Trophoblast cell (in vitro differentiated cells and primary cell): ENCODE measurements around the gene WRNIP1.
A peak's percentile ranks its signal among the peaks of the same experiment; 100 is the strongest.
"Not testable (repeated sequence)": the region's sequence is repeated elsewhere in the genome, so short reads cannot be mapped to it uniquely, and the experiment has no call there.

Experiments
- DNase-seq, 2 donors: peaks; one replicate each; pipeline ENCODE4 v3.0.0-alpha.2; 2016
- H2AFZ ChIP-seq: 2 replicates; pipeline ENCODE4 v1.6.1; 2013; ENCODE audit warnings: low read length, moderate library complexity, mild to moderate bottlenecking; ENCODE audit not compliant: insufficient read depth, poor library complexity
- H2AK5ac ChIP-seq: 2 replicates; pipeline ENCODE4 v1.6.1; 2013; ENCODE audit warnings: mild to moderate bottlenecking, low read length
- H2BK120ac ChIP-seq: 2 replicates; pipeline ENCODE4 v1.6.1; 2013; ENCODE audit warnings: low read length, mild to moderate bottlenecking, moderate library complexity; ENCODE audit not compliant: insufficient read depth, poor library complexity
- H2BK12ac ChIP-seq: 2 replicates; pipeline ENCODE4 v1.6.1; 2013; ENCODE audit warnings: mild to moderate bottlenecking, low read length, moderate library complexity
- H2BK5ac ChIP-seq: 2 replicates; pipeline ENCODE4 v1.6.1; 2013; ENCODE audit warnings: low read length, low read depth, moderate library complexity, mild to moderate bottlenecking; ENCODE audit not compliant: poor library complexity
- H3K14ac ChIP-seq: 2 replicates; pipeline ENCODE4 v1.6.1; 2013; ENCODE audit warnings: mild to moderate bottlenecking, low read length
- H3K18ac ChIP-seq: 2 replicates; pipeline ENCODE4 v1.6.1; 2013; ENCODE audit warnings: mild to moderate bottlenecking, low read length
- H3K23ac ChIP-seq: 2 replicates; pipeline ENCODE4 v1.6.1; 2013; ENCODE audit warnings: low read length
- H3K27ac ChIP-seq: 2 replicates; pipeline ENCODE4 v1.5.1; 2013; ENCODE audit warnings: low read depth, mild to moderate bottlenecking, inconsistent platforms, low read length, moderate library complexity
- H3K27me3 ChIP-seq: 2 replicates; pipeline ENCODE4 v1.6.1; 2013; ENCODE audit warnings: inconsistent platforms, mild to moderate bottlenecking, low read length, moderate library complexity; ENCODE audit not compliant: insufficient read depth
- H3K36me3 ChIP-seq, 2 experiments: 1 replicate in 1 of 2; 2 replicates in 1 of 2; pipeline ENCODE4 v1.6.1; 2013; ENCODE audit warnings: low read length in 2 of 2, mild to moderate bottlenecking in 2 of 2, moderate library complexity in 1 of 2; ENCODE audit not compliant: insufficient read depth in 2 of 2, control insufficient read depth in 1 of 2
- H3K4ac ChIP-seq: 2 replicates; pipeline ENCODE4 v1.6.1; 2013; ENCODE audit warnings: low read depth, mild to moderate bottlenecking, low read length, moderate library complexity
- H3K4me1 ChIP-seq, 2 experiments: 1 replicate in 1 of 2; 2 replicates in 1 of 2; pipeline ENCODE4 v1.6.1; 2013; ENCODE audit warnings: low read length in 2 of 2, mild to moderate bottlenecking in 2 of 2, moderate library complexity in 1 of 2; ENCODE audit not compliant: insufficient read depth in 2 of 2, control insufficient read depth in 1 of 2
- H3K4me2 ChIP-seq: 2 replicates; pipeline ENCODE4 v1.6.1; 2013; ENCODE audit warnings: inconsistent platforms, mild to moderate bottlenecking, low read length, moderate library complexity
- H3K4me3 ChIP-seq: 2 replicates; pipeline ENCODE4 v1.5.1; 2013; ENCODE audit warnings: mild to moderate bottlenecking, low read depth, low read length, inconsistent platforms
- H3K79me1 ChIP-seq: one replicate; pipeline ENCODE4 v1.6.1; 2013; ENCODE audit warnings: low read length
- H3K79me2 ChIP-seq: 2 replicates; pipeline ENCODE4 v1.6.1; 2013; ENCODE audit warnings: low read length, mild to moderate bottlenecking; ENCODE audit not compliant: control insufficient read depth, insufficient read depth, poor library complexity
- H3K9ac ChIP-seq: 2 replicates; pipeline ENCODE4 v1.6.1; 2013; ENCODE audit warnings: mild to moderate bottlenecking, low read length
- H3K9me3 ChIP-seq: 2 replicates; pipeline ENCODE4 v1.6.1; 2013; ENCODE audit warnings: low read depth, mild to moderate bottlenecking, control low read depth, inconsistent platforms, low read length; ENCODE audit not compliant: insufficient read depth
- H4K12ac ChIP-seq: 2 replicates; pipeline ENCODE4 v1.6.1; 2013; ENCODE audit warnings: low read depth, mild to moderate bottlenecking, low read length, moderate library complexity
- H4K8ac ChIP-seq: 2 replicates; pipeline ENCODE4 v1.6.1; 2013; ENCODE audit warnings: low read depth, mild to moderate bottlenecking, low read length, moderate library complexity
- H4K91ac ChIP-seq: one replicate; pipeline ENCODE4 v1.6.1; 2013; ENCODE audit warnings: low read depth, mild to moderate bottlenecking, low read length, moderate library complexity
- WGBS: extraction: QIAGEN DNeasy Blood & Tissue Kit; methylation state at CpG from one replicate; pipeline ENCODE4 v1.1.7; 2013; ENCODE audit warnings: missing lambda C conversion rate; ENCODE audit not compliant: insufficient read length, insufficient coverage; ENCODE audit errors: extremely low coverage; 5-methylcytosine and 5-hydroxymethylcytosine counted together

The WRNIP1 gene

GRCh38 chr6:2800552-2801316, 35.5 kb downstream of the WRNIP1 start:
- no peak overlapping the region for H2AK5ac ChIP-seq
- no peak overlapping the region for H3K18ac ChIP-seq
- no peak overlapping the region for H4K8ac ChIP-seq
- WGBS = no CpG with 5 or more reads among the region's 14 CpGs
- no peak overlapping the region for H3K27ac ChIP-seq
- H3K23ac ChIP-seq = no peak overlapping the region
- peaks cover 2% of the 10 kb centered on the region for H3K9me3 ChIP-seq
- H3K4me1 ChIP-seq = peaks cover 2 to 5% of the 10 kb centered on the region in 2 experiments
- H3K4ac ChIP-seq = no peak overlapping the region
- H3K4me2 ChIP-seq = no peak overlapping the region
- no peaks in the 10 kb centered on the region for H3K79me2 ChIP-seq
- no peak overlapping the region for H2BK120ac ChIP-seq
- no peak overlapping the region for H2BK12ac ChIP-seq
- H3K36me3 ChIP-seq = no peaks in the 10 kb centered on the region
- H3K9ac ChIP-seq = no peak overlapping the region
- H3K79me1 ChIP-seq = no peaks in the 10 kb centered on the region
- H3K4me3 ChIP-seq = no peak overlapping the region
- no peak overlapping the region for H4K91ac ChIP-seq
- H3K14ac ChIP-seq = no peak overlapping the region
- H2AFZ ChIP-seq = no peak overlapping the region
- no peak for DNase-seq
- H4K12ac ChIP-seq = no peak overlapping the region
- H3K27me3 ChIP-seq = no peaks in the 10 kb centered on the region
- no peak overlapping the region for H2BK5ac ChIP-seq

- H4K91ac ChIP-seq, H4K12ac ChIP-seq, H3K23ac ChIP-seq, H3K9ac ChIP-seq, H3K27ac ChIP-seq, H3K14ac ChIP-seq, H2AK5ac ChIP-seq, H3K4me2 ChIP-seq, H3K9me3 ChIP-seq, H2BK12ac ChIP-seq, H3K4ac ChIP-seq, H3K27me3 ChIP-seq, H3K18ac ChIP-seq, H2BK5ac ChIP-seq, H3K79me2 ChIP-seq, H3K79me1 ChIP-seq, H2AFZ ChIP-seq, H4K8ac ChIP-seq, H3K4me3 ChIP-seq, DNase-seq, H3K36me3 ChIP-seq, H3K4me1 ChIP-seq, H2BK120ac ChIP-seq: not testable (repeated sequence)
- WGBS = no CpG with 5 or more reads among the region's 4 CpGs
These were observed 36.5 kb downstream of the WRNIP1 start for GRCh38 chr6:2801687-2802086.

GRCh38 chr6:2802521-2803060, 37.4 kb downstream of the WRNIP1 start:
- no peaks in the 10 kb centered on the region for H3K36me3 ChIP-seq
- peaks cover 2% of the 10 kb centered on the region for H3K9me3 ChIP-seq
- H3K4ac ChIP-seq = no peak overlapping the region
- H4K91ac ChIP-seq = no peak overlapping the region
- H2AK5ac ChIP-seq = no peak overlapping the region
- H3K27ac ChIP-seq = no peak overlapping the region
- DNase-seq = no peak
- no peak overlapping the region for H2BK5ac ChIP-seq
- H2BK12ac ChIP-seq = no peak overlapping the region
- H3K9ac ChIP-seq = no peak overlapping the region
- no peaks in the 10 kb centered on the region for H3K4me1 ChIP-seq
- H3K4me2 ChIP-seq = no peak overlapping the region
- no peak overlapping the region for H4K8ac ChIP-seq
- peak overlapping the region; percentile 8 for H3K4me3 ChIP-seq
- H3K27me3 ChIP-seq = no peaks in the 10 kb centered on the region
- H2BK120ac ChIP-seq = no peak overlapping the region
- H3K18ac ChIP-seq = no peak overlapping the region
- no peak overlapping the region for H3K14ac ChIP-seq
- H2AFZ ChIP-seq = no peak overlapping the region
- no peaks in the 10 kb centered on the region for H3K79me2 ChIP-seq
- no CpG with 5 or more reads among the region's 8 CpGs for WGBS
- no peak overlapping the region for H3K23ac ChIP-seq
- no peaks in the 10 kb centered on the region for H3K79me1 ChIP-seq
- H4K12ac ChIP-seq = no peak overlapping the region

- H3K23ac ChIP-seq = no peak overlapping the region
- H3K4me2 ChIP-seq = no peak overlapping the region
- no peak overlapping the region for H4K8ac ChIP-seq
- H3K36me3 ChIP-seq = no peaks in the 10 kb centered on the region
- H3K9ac ChIP-seq = no peak overlapping the region
- H2AFZ ChIP-seq = no peak overlapping the region
- no peaks in the 10 kb centered on the region for H3K79me2 ChIP-seq
- no peak overlapping the region for H2AK5ac ChIP-seq
- H3K9me3 ChIP-seq = peaks cover 2% of the 10 kb centered on the region
- H2BK120ac ChIP-seq = no peak overlapping the region
- H3K14ac ChIP-seq = no peak overlapping the region
- no peak overlapping the region for H4K91ac ChIP-seq
- no CpG with 5 or more reads among the region's 7 CpGs for whole genome bisulfite sequencing
- no peak overlapping the region for H3K4me3 ChIP-seq
- no peak overlapping the region for H3K18ac ChIP-seq
- H4K12ac ChIP-seq = no peak overlapping the region
- no peak for DNase-seq
- H2BK12ac ChIP-seq = no peak overlapping the region
- no peak overlapping the region for H3K27ac ChIP-seq
- no peaks in the 10 kb centered on the region for H3K27me3 ChIP-seq
- H3K4ac ChIP-seq = no peak overlapping the region
- H3K4me1 ChIP-seq = no peaks in the 10 kb centered on the region
- no peak overlapping the region for H2BK5ac ChIP-seq
- no peaks in the 10 kb centered on the region for H3K79me1 ChIP-seq
These were observed 38.7 kb downstream of the WRNIP1 start for GRCh38 chr6:2803731-2804429.
